ENCODE data around the gene FAM3B. TPM values are rescaled to one million over a fixed set of nuclear protein-coding genes. Genes with fewer than 3 reads are reported as not detected.
"Not testable (repeated sequence)": the region's sequence is repeated elsewhere in the genome, so short reads cannot be mapped to it uniquely, and the experiment has no call there.

FAM3B gene, protein sequence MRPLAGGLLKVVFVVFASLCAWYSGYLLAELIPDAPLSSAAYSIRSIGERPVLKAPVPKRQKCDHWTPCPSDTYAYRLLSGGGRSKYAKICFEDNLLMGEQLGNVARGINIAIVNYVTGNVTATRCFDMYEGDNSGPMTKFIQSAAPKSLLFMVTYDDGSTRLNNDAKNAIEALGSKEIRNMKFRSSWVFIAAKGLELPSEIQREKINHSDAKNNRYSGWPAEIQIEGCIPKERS
- total RNA-seq = 0.20 TPM

DNA sequence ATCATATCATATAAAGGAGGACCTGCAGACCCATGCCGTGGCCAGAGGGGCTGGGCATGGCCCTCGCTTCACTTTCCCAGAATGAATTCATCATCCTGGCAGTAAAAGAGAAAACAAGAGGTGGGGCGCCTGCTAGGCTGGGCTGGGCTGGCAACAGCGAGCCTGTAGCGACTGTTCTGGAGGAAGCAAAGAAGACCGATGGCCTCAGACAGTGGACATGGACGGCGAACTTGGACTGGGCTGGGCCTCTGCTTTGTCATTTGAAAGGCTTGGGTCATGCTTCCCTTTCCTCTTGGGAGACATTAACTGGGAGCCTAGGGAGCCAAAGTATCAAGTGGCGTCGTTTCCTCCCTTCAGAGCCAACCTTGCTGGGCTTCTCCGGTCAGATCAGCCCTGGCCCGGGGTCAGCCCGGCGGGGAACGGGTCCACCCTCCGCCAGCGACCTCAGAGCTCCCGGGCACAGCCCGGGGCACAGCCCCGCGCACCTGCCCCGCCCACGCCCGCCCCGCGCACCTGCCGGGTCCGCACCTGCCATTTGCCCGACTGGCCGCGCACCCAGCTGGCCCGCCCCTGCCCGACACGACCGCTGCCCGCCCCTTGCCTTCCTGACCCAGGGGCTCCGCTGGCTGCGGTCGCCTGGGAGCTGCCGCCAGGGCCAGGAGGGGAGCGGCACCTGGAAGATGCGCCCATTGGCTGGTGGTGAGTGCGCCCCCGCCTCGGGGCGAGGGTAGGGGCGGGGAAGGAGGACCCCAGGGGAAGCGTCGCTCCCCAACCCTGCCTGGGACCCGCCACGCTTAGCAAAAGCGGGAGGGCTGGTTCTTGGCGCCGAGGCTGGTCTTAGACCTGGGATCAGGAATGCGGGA lies at the start of gene FAM3B:
TSS of gene FAM3B (plus strand) at position 602 of the 863 bp plus-strand sequence. CDS start at position 681, 79 bp downstream.
- no peak for DNase-seq

DNA sequence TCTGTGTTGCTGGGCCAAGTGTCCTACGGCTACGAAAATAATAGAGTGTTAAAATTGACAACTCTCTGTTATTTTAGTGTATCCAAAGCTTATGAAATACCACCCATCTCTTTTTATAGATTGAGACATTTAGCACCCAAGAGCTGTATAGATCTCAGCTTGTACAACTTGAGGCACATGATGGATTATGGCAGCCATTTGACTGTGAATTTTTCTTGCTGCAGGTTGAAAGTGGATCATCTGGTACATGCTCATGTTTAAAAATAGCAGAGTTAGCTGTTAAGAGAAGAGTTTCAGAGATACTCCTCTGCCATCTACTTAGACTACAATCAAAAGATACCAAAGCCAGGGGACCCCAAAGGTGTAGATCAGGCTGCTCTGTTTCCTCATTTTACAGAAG lies 49.3 kb upstream of the FAM3B start:
- no peak for DNase-seq

DNA sequence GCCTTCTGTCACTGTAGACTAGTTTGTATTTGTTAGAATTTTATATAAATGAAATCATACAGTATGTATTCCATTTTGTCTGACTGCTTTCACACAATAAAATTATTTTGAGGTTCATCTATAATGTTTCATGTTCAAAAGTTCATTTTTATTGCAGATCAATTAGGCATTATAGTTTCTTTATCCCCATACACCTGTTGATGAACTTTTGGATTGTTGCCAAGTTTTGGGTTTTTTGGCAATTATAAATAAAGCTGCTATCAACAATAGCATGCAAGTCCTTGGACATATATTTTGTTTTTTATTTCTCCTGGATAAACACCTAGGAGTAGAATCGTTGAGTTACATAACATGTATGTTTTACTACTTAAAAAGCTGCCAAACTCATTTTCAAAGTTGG lies 47.1 kb upstream of the FAM3B start:
- DNase-seq = no peak

DNA sequence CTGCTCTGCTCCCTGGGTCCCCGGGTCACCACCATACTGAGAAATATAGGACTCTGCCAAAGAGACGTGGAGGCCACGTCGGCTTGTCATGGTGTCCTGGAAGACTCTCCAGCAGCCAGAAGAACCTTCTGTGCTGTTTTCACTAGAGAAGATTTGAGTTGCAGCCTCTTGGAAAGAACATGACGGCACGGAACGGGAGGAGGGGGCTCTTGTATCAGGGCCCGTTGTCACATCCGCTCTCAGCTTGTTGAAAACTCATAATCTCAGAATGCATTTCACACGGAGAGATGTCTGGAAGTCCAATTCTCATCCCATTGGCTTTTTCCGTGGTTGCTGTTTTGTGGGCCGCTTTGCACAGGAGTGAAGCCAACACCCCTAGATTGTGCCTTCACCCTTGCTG lies 39.4 kb upstream of the FAM3B start:
- DNase-seq = no peak

DNA sequence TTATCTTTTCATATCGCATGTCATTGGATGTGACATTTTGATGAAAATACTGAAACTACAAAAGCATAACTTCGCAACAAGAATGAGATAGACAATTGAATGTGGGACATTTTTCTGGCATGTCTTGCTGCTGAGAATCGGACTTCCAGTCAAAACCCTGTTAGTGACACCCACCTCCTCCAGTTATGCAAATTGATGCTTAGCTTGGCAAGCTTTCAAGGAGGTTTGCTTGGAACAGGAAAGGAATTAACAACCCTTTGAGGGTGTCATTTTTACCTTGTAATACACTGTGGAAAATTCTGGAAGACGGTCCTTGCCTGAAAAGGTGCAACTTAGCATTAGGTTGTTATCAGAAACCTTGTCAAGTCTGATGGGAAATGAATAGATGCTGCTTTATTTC lies 38.8 kb upstream of the FAM3B start:
- no peak for DNase-seq

DNA sequence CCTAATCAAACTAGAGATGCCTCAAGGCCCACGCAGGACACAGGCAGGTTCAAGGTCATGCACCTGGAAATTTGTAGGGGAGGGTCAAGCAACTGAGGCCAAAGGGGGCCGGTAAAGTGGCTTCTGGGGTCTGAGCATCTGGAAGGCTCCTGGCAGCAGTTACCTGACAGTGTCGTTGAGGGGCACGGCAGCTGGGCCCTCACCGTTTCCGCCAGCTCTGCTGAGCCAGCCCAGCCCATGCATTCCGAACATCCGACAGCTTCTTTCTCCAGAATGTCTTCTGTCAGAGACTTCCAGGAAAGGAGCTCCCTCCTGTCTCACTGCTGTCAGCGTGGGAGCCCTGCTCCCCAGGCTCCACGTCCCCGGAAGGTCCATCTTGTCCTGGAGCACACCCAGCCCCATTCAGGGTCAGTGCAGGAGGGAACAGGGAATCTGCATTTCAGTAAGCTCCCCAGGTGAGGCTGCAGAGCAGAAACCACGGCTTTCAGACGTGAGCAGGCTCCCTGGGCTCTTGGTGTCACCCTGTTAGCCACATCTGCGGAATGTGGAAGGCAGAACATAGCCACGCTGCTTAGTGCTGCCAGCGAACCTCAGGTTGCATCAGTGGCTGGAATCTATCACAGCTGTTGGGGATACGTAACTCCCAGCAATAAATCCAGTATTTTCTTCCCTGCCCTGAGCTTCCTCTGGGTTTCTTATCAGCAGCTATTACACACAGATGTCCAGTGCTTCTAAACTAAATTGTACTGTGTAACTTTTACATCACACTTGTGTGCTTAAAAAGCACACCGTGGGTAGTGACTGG lies 36.3 kb upstream of the FAM3B start:
- peak; percentile 18 for DNase-seq

DNA sequence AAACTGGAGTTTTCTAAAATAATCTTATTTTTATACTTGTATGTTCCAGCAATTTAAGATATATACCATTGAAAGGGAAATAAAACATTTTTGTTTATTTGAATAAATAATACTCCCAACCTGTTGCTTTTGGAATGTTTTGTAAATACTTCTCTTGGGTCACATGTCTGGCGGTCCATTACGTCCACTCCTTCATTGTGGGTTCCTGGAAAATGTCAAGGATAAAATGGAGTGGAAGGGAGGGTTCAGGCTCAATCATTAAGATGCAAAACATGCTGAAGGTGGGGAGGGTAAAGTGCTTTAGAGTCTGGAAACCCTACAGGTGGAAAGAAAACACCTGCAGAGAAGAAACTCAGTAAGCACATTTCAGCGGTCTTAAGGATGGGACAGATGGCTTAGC lies 34.2 kb upstream of the FAM3B start:
- DNase-seq = no peak

DNA sequence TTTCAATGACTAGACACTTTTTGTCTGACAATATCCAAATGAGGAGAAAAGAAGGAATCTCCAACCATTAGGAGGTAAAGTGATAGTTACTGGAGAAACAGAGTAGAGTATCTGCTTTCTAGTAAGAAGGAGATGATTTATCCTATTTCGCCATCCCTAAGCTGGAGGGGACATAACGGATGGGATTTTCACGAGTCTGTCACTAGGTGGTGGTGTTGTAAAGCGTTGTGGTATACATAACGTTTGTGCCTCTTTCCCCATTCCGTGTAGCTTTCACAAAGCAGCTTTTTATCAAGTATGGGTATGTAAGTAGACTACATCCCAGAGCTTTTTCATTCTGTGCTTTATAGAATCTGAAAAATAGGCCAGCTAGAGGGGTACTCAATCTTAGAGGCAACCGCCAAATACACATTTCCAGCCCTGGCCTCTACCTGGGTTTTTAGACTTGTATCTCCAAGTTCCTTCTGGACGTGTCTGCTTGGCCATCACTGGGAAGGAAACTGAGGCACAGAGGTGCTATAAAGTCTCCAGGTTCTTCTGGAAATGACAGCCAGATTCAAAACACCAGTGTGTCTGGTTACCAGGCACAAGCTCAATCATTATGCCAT lies 33.3 kb upstream of the FAM3B start:
- peak; percentile 89 for DNase-seq

DNA sequence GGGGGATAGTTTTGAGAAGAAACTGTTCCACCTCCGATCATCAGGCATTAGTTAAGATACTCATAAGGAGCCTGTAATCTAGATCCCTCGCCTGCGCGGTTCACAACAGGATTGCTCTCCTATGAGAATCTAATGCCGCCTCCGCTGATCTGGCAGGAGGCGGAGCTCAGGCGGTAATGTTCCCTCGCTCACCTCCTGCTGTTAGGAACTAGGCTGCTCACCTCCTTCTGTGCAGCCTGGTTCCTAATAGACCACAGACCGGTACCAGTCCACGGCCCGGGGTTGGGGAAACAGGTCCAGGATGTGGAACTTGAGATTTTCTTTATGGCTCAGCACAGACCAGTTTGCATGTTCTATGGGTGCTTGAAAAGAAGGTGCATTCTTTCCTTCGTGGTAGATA lies 27.2 kb upstream of the FAM3B start:
- DNase-seq = no peak

DNA sequence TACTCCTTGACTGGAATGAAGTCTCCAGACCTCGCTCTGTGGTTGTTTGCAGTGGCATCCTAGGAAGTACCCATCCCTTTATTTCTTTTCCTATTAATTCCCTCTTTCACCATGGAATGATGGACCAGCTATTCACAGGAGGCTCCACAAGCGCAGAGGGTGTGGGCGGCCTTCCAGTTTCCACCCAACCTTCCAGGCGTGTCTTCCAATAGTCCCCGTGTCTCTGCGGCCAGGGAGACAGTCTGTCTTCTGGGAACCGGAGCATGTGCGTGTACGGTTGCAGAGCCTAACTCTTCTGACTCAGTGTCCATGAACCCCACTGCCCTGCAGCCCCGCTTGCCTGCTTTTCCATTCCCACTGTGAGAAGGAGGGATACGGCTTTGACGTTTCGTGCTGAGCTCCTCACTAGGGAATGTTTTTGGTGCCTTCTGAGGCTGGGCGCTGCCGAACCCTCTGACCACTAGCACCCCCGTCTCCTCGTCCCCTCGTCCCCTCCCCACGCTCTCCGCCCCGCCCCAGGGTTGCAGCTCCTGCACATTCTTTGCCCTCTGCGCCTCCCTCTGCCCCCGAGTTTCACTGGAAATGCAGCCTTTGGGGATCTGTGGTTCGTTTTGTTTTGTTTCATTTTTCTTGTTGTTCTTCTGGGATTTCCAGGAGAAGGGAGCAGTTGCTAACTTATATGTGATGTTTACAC lies 26.3 kb upstream of the FAM3B start:
- no peak for DNase-seq

DNA sequence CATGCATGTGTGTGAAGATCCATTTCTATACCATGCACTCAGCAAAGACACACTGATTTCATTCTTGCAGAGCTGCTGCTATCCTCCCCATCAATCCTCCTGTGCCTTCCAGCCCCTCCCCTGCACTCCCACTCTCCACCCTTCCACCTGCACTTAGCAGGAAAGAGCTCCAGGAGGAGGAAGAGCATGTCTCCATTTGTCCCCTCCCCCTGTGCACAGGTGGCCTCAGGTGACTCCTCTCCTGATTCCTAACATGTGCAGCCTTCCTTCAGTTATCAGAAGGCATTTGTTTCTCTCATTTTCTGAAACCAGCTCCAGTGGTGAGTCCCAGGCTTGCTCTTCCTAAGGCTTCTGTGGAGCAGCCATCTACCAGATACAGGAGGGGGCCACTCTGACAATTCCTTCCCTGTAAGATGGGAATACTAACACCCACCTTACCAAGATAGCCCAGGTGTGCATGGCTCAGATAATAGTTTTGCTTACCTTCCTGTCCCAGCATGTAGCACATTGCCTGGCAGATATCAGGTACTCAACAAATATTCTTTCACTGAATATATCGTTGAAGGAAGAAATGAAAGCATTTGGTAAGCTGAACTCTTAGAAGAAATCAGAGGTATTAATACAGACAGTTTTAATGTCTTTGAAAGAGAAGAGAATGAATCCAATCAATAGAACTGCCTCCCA lies 21.9 kb upstream of the FAM3B start:
- DNase-seq = no peak

DNA sequence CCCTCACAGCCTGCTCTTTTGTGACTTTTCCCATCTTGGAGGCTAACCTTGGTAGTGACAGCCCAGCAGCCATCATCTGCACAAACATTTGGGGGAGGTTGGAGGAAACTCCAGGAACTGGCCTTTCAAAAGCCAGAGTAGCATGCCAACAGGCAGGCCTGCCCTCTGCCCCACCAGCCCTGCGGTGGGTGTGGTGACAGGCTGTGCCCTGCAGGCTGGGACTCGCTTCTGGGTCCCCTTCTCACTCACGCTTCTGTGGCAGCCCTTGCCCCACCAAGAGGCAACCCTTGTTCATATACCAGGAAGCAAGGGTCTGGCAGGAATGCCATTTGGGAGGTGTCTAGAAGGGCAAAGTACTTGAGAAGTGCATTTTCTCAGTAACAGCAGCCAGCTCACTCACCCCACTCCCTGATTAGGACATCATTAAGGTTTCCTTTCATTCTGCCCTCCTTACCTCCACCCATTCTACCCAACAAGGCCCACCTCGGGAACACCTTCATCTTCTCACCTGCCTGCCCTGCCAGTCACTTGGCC lies 20.8 kb upstream of the FAM3B start:
- DNase-seq = no peak

DNA sequence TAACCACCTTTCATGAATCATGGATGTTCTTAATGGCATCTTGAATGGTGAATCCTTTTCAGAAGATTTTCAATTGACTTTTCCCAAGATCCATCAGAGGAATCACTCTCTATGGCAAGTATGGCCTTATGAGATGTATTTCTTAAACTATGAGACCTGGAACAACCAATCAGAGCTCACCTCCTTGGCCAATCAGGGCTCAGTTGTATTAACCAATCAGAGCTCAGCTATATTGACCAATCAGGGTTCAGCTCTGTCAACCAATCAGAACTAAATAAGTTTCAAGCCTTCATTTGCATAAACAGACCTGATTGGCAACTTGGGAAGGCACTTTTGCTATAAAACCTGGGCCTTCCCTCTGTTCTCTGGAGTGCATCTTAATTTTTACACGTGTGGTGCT lies 13.6 kb upstream of the FAM3B start:
- DNase-seq = no peak

DNA sequence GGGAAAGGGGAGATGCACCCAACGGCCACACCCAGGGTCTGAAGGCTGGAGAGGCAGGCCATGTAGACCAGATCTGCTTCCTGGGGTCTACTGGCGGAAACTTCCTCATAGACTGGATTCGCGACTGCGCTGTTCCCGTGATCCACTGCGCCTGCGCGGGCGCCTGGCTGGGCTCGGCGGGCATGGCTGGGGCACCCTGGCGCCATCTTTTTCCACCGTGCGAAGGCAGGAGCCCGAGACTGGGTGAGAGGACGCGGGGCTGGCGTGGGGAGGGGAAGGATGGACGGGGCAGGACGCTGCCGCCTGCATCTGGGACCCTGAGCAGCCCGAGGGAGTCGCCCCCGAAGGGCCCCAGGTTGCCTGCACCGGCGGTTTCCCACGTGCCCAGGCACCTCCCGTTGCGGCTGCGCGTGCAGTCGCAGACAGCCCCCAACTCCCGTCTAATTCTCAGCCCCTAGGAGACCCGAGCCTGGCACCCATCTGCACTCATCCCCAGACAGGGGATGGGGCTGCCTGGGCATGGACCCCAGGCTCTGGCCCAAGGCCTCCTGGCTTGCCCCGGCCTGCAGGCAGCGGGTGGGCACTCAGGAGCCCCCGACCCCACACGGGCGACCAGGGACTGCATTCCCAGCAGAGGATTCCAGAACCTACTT lies 12.4 kb upstream of the FAM3B start:
- DNase-seq = no peak

DNA sequence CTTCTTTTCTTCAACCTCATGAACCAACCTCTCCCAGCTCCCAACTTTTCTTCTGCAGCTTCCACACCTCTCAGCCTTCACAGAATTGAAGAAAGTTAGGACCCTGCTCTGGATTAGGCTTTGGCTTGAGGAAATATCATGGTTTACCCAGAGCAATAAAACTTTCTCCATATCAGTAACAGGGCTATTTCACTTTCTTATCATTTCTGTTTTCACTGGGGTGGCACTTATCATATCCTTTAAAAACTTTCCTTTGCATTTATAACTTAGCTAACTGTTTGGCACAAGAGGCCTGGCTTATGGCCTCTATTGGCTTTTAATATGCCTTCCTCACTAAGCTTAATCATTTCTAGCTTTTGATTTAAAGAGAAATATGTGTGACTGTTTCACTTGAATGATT lies 9.4 kb upstream of the FAM3B start:
- no peak for DNase-seq

DNA sequence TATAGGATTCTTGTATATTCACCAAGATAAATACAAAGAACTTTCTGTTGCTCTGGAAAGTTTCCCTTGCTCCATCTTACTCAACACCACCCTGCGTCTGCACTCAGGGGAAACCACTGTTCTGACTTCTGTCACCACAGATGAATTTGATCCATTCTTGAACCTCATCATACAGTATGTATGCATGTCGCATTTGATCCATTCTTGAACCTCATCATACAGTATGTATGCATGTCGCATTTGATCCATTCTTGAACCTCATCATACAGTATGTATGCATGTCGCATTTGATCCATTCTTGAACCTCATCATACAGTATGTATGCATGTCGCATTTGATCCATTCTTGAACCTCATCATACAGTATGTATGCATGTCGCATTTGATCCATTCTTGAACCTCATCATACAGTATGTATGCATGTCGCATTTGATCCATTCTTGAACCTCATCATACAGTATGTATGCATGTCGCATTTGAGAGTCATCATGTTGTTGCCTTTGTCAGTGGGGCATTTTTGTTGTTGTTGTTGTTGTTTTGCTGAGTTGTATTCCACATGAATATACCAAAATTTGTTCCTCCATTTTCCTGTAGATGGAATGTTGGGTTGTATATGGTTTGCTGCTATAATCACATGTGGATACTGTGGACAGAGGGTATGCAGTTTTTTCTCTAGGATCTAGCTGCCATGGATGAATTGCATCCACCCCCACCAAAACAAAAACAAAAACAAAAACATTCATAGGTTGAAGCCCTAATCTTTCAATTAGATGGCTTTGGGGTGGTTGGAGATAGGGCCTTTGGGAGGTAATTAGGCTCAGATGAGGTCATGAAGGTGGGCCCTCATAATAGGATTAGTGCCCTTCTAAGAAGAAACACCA lies 3.1 kb upstream of the FAM3B start:
- DNase-seq = not testable (repeated sequence)

DNA sequence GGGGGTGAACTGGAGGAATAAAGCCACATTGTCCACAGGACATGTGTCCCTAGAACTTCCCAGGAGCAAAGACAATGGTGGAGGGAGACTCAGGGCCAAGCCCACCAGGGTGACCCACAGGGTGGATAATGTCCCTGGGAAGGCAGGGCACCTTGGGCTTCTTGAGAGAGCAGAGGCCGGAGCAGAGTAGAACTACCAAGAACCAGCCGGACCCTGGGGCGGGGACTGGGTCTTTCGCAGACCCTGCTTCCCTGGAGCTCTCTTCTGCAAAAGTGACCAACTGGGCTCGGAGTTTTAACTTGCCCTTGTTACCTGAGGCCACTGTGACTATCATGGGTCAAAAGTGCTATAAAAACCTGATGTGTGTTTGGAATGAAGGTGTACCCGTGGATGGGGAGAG lies 875 bp upstream of the FAM3B start:
- DNase-seq = no peak

DNA sequence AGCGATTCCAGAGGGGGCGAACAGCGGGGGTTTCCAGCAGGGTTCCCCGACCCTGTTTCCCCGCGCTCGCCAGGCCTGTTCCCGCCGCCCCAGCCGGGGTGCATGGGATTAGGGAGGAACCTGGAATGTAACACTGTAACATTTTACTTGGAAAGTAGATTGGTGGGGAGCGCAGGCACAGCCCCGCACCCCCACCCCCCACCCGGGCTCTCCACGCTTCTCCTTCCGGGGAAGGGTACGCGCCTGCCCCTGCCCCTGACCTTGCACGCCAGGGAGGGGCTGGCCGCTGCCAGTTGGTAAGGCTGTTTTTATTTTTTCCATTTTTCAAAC lies 427 bp downstream of the FAM3B start:
- no peak for DNase-seq

DNA sequence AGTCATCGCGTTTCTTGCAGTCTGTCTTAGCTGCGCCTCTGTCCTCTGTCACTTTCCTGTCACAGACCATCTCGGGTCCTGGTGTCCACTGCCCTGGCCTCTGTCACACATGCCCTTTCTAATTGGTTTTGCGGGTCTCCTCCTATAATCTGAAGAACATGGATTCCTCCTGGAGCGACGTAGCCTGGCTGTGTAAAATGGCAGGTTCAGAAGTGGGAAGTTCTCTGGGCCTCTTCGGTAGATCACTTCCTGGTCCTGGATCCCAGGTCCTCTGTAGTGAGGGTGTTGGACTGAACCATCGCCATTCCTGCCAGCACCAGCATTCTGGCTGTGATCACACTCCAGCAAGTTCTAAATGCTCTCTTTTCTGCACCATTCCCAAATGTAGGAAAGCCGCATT lies 857 bp downstream of the FAM3B start:
- no peak for DNase-seq

DNA sequence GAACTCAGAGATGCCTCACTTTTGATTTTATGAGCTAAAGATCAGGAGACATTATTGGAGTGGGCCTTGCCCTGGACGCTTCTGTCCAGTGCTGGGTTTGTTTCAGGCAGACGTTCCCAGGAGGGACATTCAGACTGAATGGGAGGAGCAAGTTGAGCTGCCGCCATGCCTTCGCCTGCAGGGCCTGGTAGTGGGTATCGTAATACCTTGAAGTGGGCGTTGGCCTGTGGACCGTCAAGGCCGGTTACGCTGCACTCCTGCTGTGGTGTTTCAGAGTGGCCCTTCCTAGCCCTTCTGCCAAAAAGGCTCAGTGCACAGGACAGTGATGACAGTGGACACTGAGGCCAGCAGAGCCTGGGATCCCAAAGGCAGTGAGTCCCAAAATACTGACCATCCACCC lies 1.6 kb downstream of the FAM3B start:
- no peak for DNase-seq
